Measurements from ENCODE around the gene AUTS2. TPM values are rescaled to one million over a fixed set of nuclear protein-coding genes. Genes with fewer than 3 reads are reported as not detected.

The AUTS2 gene
- total and polyA plus RNA-seq, 9 of the 15 experiments (the other 6 are each of a cell fraction or from before 2014, with no cell fraction given) = 0.58 TPM; not detected in 8

GRCh38 chr7:70570961-70571360 is 972.7 kb downstream of the AUTS2 start:
- no peak for DNase-seq (ENCODE audit: extremely low read depth in 1 of 4, low spot score in 3 of 4)
- H2AFZ ChIP-seq (ENCODE audit: low read depth, low read length) = no peak overlapping the region
- ChIA-PET POLR2A (no interaction called here), CTCF (ENCODE audit: low intra/inter-chr PET ratio) (no interaction called here)
- H3K9me3 ChIP-seq (replicated peaks; ENCODE audit: control insufficient read depth, insufficient read depth, low read depth, low read length) = no peaks in the 10 kb centered on the region
- no peak overlapping the region for H3K9ac ChIP-seq (ENCODE audit: insufficient read depth in 1 of 2, low read depth in 2 of 2, low read length in 2 of 2)
- H3K4me2 ChIP-seq (ENCODE audit: insufficient read depth, low read length) = no peak overlapping the region
- no peaks in the 10 kb centered on the region; a peak in 1 of 5 replicates for H3K27me3 ChIP-seq (ENCODE audit: control insufficient read depth in 2 of 2, insufficient read depth in 2 of 2, low read length in 2 of 2)
- no peak overlapping the region for H3K4me3 ChIP-seq
- no peaks in the 10 kb centered on the region for H3K36me3 ChIP-seq (ENCODE audit: control insufficient read depth, insufficient read depth, low read length)
- H3K4me1 ChIP-seq (replicated peaks in 1 of 2; ENCODE audit: control insufficient read depth in 2 of 2, insufficient read depth in 2 of 2, low read length in 2 of 2) = peaks cover 3 to 26% of the 10 kb centered on the region in 2 experiments; a peak in 3 of 5 replicates
- in situ Hi-C loops (cut with MboI) = no loop called here
- no peaks in the 10 kb centered on the region for H3K79me2 ChIP-seq (ENCODE audit: control insufficient read depth, insufficient read depth, low read length)
- no peaks in the 10 kb centered on the region for H3K9me1 ChIP-seq (ENCODE audit: control insufficient read depth, insufficient read depth, low read length)
- peaks cover 5% of the 10 kb centered on the region; the same call in 1 of the 2 replicates for H4K20me1 ChIP-seq (replicated peaks; ENCODE audit: control insufficient read depth, insufficient read depth, low read length)
- ATAC-seq = no peak
- intact Hi-C loops (cut with micrococcal nuclease) = no loop called here
- BruUV-seq (replicated peaks) = no TSS peak
- FAIRE-seq = no peak
- no peak for TF ChIP-seq HNRNPLL (IDR thresholded peaks at IDR 0.05; ENCODE audit: low read depth, low read length, poor library complexity, severe bottlenecking)
- no peak for TF ChIP-seq ZNF695 (CRISPR knock-in tag; IDR thresholded peaks at IDR 0.05)
- TF ChIP-seq ZNF23 (CRISPR knock-in tag; IDR thresholded peaks at IDR 0.05) = no peak
- no peak for TF ChIP-seq ESRRA (IDR thresholded peaks at IDR 0.05; ENCODE audit: borderline replicate concordance, low read depth)
- no peak for TF ChIP-seq STAT5B (CRISPR knock-in tag; IDR thresholded peaks at IDR 0.05)
- no peak for TF ChIP-seq ZNF436 (CRISPR knock-in tag; IDR thresholded peaks at IDR 0.05)
- no peak for TF ChIP-seq ZBTB34 (CRISPR knock-in tag; IDR thresholded peaks at IDR 0.05)
- no peak for TF ChIP-seq MEIS2 (IDR thresholded peaks at IDR 0.05; ENCODE audit: partially characterized antibody)
- TF ChIP-seq CXXC5 (CRISPR knock-in tag; IDR thresholded peaks at IDR 0.05) = no peak
- no peak for TF ChIP-seq CBX3 (IDR thresholded peaks at IDR 0.05; ENCODE audit: borderline replicate concordance in 1 of 2, low read length in 2 of 2)
- no peak for TF ChIP-seq TCF3 (CRISPR knock-in tag; IDR thresholded peaks at IDR 0.05)
- TF ChIP-seq NR2F6 (CRISPR knock-in tag; IDR thresholded peaks at IDR 0.05) = no peak
- no peak for TF ChIP-seq RBM34 (IDR thresholded peaks at IDR 0.05; ENCODE audit: borderline replicate concordance, insufficient read depth, low read length)
- TF ChIP-seq ZNF134 (CRISPR knock-in tag; conservative IDR thresholded peaks at IDR 0.05) = no peak
- no peak for TF ChIP-seq HDAC3 (IDR thresholded peaks at IDR 0.05; ENCODE audit: borderline replicate concordance, partially characterized antibody)
- no peak overlapping the region for H3K27ac ChIP-seq (ENCODE audit: extremely low read depth, low read depth, low read length)
- 10% methylated on average over 3 of the region's 3 CpGs for WGBS (ENCODE audit: insufficient coverage, low coverage, missing lambda C conversion rate)
